SJSA1 (cell line): Measurements from ENCODE around the gene RPAIN. TPM values are rescaled to one million over a fixed set of nuclear protein-coding genes. Genes with fewer than 3 reads are reported as not detected.

Experiments used
- DNase-seq, 2 experiments: peaks; one replicate each; pipeline ENCODE4 v3.0.0-alpha.2; 2015 to 2020; ENCODE audit warnings: low spot score in 2 of 2, low read depth in 1 of 2
- H3K27ac ChIP-seq: fragments of 250-450 bp; sonication (Bioruptor Pico); 2 replicates; pipeline ENCODE4 v1.5.1; 2020; ENCODE audit warnings: mild to moderate bottlenecking, moderate library complexity
- H3K27me3 ChIP-seq: fragments of 250-450 bp; sonication (Bioruptor Pico); replicated peaks from 2 replicates; pipeline ENCODE4 v1.5.1; 2020; ENCODE audit warnings: mild to moderate bottlenecking, moderate library complexity
- H3K36me3 ChIP-seq: fragments of 250-450 bp; sonication (Bioruptor Pico); 2 replicates; pipeline ENCODE4 v1.5.1; 2020; ENCODE audit warnings: mild to moderate bottlenecking
- H3K4me1 ChIP-seq: fragments of 250-450 bp; sonication (Bioruptor Pico); replicated peaks from 2 replicates; pipeline ENCODE4 v1.6.1; 2021; ENCODE audit warnings: mild to moderate bottlenecking
- H3K4me3 ChIP-seq: fragments of 250-450 bp; sonication (Bioruptor Pico); 2 replicates; pipeline ENCODE4 v1.5.1; 2020; ENCODE audit warnings: mild to moderate bottlenecking
- H3K9me3 ChIP-seq: fragments of 250-450 bp; sonication (Bioruptor Pico); replicated peaks from 2 replicates; pipeline ENCODE4 v1.5.1; 2020; ENCODE audit warnings: mild to moderate bottlenecking
- total RNA-seq: library from RNA; depleted of rRNA; stranded (reverse); fragments of >200 nt; shearing (Covaris generic); gene quantifications from 2 replicates; pipeline ENCODE4 v1.2.3, GENCODE V29; 2014; rRNA removed

Gene RPAIN
- total RNA-seq, 1 experiment from 2014 or later, result 44.1 TPM

DNA sequence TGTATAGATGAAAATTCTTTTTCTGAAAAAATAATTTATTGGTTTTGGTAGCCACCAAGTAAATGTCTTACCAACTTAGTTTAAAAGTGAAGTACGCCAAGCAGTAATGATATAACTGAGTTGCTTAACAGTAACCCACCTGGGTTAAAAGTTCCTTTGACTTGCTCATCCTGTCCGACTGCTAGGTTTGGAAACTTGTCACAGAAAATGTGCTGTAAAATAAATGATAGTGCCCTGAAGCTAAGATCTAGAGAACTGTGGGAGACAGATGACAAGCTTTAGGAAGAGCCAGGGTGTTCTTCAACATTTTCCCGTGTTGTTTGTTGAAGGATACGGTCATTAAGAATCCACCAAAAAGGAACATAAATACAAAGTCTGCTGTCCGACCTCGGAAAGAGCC lies 61.0 kb downstream of the RPAIN start:
- no peak overlapping the region for H3K27ac ChIP-seq
- DNase-seq, result no peak
- peaks cover 5% of the 10 kb centered on the region; the same call in 1 of the 2 replicates for H3K4me1 ChIP-seq
- peaks cover 97% of the 10 kb centered on the region for H3K36me3 ChIP-seq
- H3K27me3 ChIP-seq, result no peaks in the 10 kb centered on the region
- no peaks in the 10 kb centered on the region for H3K9me3 ChIP-seq
- no peak overlapping the region for H3K4me3 ChIP-seq

- H3K4me1 ChIP-seq, result peaks cover 5% of the 10 kb centered on the region; the same call in 1 of the 2 replicates
- H3K27ac ChIP-seq, result no peak overlapping the region
- no peaks in the 10 kb centered on the region for H3K27me3 ChIP-seq
- no peak for DNase-seq
- no peaks in the 10 kb centered on the region for H3K9me3 ChIP-seq
- peaks cover 93% of the 10 kb centered on the region for H3K36me3 ChIP-seq
- no peak overlapping the region for H3K4me3 ChIP-seq
Measured at GRCh38 chr17:5481451-5481850, 61.5 kb downstream of the RPAIN start.

Other genes starting within 250 kb of the RPAIN start
- 4.5 and 6.9 TPM in 2 replicates for gene ZNF594, start 228.3 kb upstream of the RPAIN start, total RNA-seq
- not detected in 2 replicates for gene SCIMP, start 185.3 kb upstream of the RPAIN start, total RNA-seq
- gene RABEP1, start 137.9 kb upstream of the RPAIN start, total RNA-seq, result 23.7 and 43.1 TPM in 2 replicates
- 111 and 146 TPM in 2 replicates for gene NUP88, start 520 bp upstream of the RPAIN start, total RNA-seq
- 288 and 411 TPM in 2 replicates for gene C1QBP, start 19.0 kb downstream of the RPAIN start, total RNA-seq
- 2.3 and 5.7 TPM in 2 replicates for gene DHX33, start 48.8 kb downstream of the RPAIN start, total RNA-seq
- gene DERL2, start 66.0 kb downstream of the RPAIN start, total RNA-seq, result 35.4 and 78.9 TPM in 2 replicates
- gene MIS12, start 66.4 kb downstream of the RPAIN start, total RNA-seq, result 31.1 and 46.3 TPM in 2 replicates
- gene NLRP1, start 164.3 kb downstream of the RPAIN start, total RNA-seq, result 48.2 and 49.3 TPM in 2 replicates